ENCODE measurements around the gene XYLT1.

XYLT1 gene

DNA sequence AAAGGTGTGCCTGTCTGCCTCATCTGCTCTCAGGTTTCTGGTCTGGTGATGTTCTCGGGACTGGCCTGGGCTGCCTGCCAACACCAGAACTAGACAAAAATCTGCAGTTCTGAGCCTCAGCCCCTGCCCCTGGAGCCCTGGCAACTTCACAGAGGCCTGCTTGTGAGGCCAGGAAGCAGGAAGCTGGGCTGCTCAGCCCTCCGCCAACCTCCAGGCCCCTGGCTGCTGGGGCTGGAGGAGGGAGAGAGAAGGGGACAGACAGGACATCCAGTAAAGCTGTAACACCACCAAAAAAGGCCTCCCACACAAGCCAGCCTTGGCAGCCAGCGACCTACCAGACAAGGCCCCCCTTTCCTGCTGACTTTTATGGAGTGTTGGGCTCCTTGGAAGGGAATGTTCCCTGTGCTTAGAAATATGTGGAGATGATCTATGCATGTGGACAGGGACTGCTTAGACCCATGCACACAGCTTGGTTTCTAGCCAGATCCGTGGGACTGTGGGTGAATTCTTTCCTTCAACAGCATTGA is 157.6 kb downstream of the XYLT1 start:
- DNase-seq: no peak
- H3K27ac ChIP-seq (ENCODE audit: low read depth, low read length): no peak overlapping the region
- H2AK5ac ChIP-seq (ENCODE audit: low read length): no peak overlapping the region
- no peak overlapping the region for H3K4ac ChIP-seq (ENCODE audit: low read depth, low read length)
- H4K5ac ChIP-seq (ENCODE audit: low read length): no peak overlapping the region
- no peak overlapping the region for H3K9ac ChIP-seq (ENCODE audit: low read length)
- H4K8ac ChIP-seq (ENCODE audit: low read depth, low read length): no peak overlapping the region
- no peaks in the 10 kb centered on the region for H3K79me2 ChIP-seq (ENCODE audit: control insufficient read depth, insufficient read depth, low read length)
- no peaks in the 10 kb centered on the region for H3K4me1 ChIP-seq (ENCODE audit: control insufficient read depth, low read depth, low read length)
- H3K4me3 ChIP-seq (ENCODE audit: low read length): no peak overlapping the region
- no peak overlapping the region for H3K56ac ChIP-seq (ENCODE audit: low read length)
- H3K36me3 ChIP-seq (ENCODE audit: control insufficient read depth, insufficient read depth, low read length): no peaks in the 10 kb centered on the region
- H2BK120ac ChIP-seq (ENCODE audit: low read depth, low read length): no peak overlapping the region
- WGBS (ENCODE audit: extremely low coverage, insufficient coverage, low lambda C conversion rate): no CpG with 5 or more reads among the region's 4 CpGs
- H2BK5ac ChIP-seq (ENCODE audit: low read length): no peak overlapping the region
- H3K23ac ChIP-seq (ENCODE audit: low read length): peak overlapping the region; percentile 35
- H3K79me1 ChIP-seq (ENCODE audit: low read length): peaks cover 3% of the 10 kb centered on the region
- no peak overlapping the region for H3K4me2 ChIP-seq (ENCODE audit: low read length)
- no peaks in the 10 kb centered on the region for H3K27me3 ChIP-seq (ENCODE audit: insufficient read depth, low read length, poor library complexity)
- H2BK15ac ChIP-seq (replicated peaks; ENCODE audit: low read depth): no peak overlapping the region
- H3K18ac ChIP-seq (ENCODE audit: low read length): no peak overlapping the region

DNA sequence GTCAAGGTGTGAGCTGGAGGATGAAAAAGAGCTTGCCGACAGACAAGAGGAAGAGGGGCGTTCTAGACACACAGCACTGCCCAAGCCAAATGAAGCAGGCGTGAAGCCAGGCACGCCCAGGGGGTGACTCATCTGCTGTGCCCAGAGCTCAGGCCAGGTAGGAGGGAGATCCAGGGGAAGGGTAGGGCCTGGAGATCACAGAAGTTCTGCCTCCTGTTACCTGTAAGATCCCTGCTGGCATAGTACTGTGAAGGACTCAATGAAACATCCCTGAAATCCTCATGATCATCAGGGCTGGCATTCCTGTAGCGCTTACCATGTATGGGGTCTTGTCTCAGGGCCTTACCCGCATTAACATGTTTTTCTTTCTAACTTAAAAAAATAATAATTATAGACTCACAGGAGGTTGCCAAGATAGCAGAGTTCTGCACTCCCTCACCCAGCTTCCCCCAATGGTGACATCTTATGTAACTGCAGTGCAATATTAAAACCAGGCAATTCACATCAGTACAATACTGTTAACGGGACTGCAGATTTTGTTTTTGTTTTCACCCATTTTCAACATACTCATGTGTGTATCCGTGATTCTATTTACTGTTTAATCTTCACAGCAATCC is 158.6 kb downstream of the XYLT1 start:
- Histone ChIP-seq H3K27ac (ENCODE audit: low read depth, low read length) (no peak overlapping the region), H3K4me1 (ENCODE audit: control insufficient read depth, low read depth, low read length) (no peaks in the 10 kb centered on the region), H2BK120ac (ENCODE audit: low read depth, low read length) (no peak overlapping the region), H4K8ac (ENCODE audit: low read depth, low read length) (no peak overlapping the region), H4K5ac (ENCODE audit: low read length) (no peak overlapping the region), H3K4ac (ENCODE audit: low read depth, low read length) (no peak overlapping the region), H3K4me3 (ENCODE audit: low read length) (no peak overlapping the region), H3K79me1 (ENCODE audit: low read length) (peaks cover 3% of the 10 kb centered on the region), H3K18ac (ENCODE audit: low read length) (no peak overlapping the region), H3K9ac (ENCODE audit: low read length) (no peak overlapping the region), H3K27me3 (ENCODE audit: insufficient read depth, low read length, poor library complexity) (no peaks in the 10 kb centered on the region), H2BK5ac (ENCODE audit: low read length) (no peak overlapping the region), H3K23ac (ENCODE audit: low read length) (no peak overlapping the region), H2AK5ac (ENCODE audit: low read length) (no peak overlapping the region), H3K79me2 (ENCODE audit: control insufficient read depth, insufficient read depth, low read length) (no peaks in the 10 kb centered on the region), H3K36me3 (ENCODE audit: control insufficient read depth, insufficient read depth, low read length) (no peaks in the 10 kb centered on the region), H3K56ac (ENCODE audit: low read length) (no peak overlapping the region), H3K4me2 (ENCODE audit: low read length) (no peak overlapping the region), H2BK15ac (replicated peaks; ENCODE audit: low read depth) (no peak overlapping the region)
- no CpG with 5 or more reads among the region's 8 CpGs for WGBS (ENCODE audit: extremely low coverage, insufficient coverage, low lambda C conversion rate)
- no peak for DNase-seq

DNA sequence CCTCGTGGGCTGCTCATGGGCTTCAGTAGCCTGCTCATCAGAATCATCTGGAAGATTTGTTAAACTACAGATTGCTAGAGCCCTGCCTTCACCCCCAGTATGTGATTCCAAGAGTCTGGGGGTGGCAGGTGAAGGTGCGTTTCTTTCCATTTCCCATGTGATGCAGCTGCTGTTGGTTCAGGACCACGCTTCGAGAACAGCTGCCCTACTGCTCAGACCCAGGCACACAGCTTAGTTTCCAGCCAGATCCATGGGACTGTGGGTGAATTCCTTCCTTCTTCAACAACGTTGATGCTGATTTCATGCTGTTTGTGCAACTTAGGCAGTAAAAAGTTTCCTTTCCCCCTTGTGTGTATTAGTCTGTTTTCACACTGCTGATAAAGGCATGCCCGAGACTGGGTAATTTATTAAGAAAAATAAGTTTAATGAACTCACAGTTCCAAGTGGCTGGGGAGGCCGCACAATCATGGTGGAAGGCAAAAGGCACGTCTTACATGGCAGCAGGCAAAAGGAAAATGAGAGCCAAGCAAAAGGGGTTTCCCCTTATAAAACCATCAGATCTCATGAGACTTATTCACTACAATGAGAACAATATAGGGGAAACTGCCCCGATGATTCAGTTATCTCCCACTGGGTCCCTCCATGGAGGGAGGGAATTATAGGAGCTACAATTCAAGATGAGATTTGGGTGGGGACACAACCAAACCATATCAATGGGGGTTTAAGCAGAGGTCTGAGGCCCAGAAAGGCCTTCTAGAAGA is 159.2 kb downstream of the XYLT1 start:
- Histone ChIP-seq H2BK120ac (ENCODE audit: low read depth, low read length) (no peak overlapping the region), H4K5ac (ENCODE audit: low read length) (no peak overlapping the region), H3K27ac (ENCODE audit: low read depth, low read length) (no peak overlapping the region), H3K56ac (ENCODE audit: low read length) (no peak overlapping the region), H3K79me1 (ENCODE audit: low read length) (peaks cover 3% of the 10 kb centered on the region), H3K27me3 (ENCODE audit: insufficient read depth, low read length, poor library complexity) (no peaks in the 10 kb centered on the region), H3K36me3 (ENCODE audit: control insufficient read depth, insufficient read depth, low read length) (no peaks in the 10 kb centered on the region), H3K4me3 (ENCODE audit: low read length) (no peak overlapping the region), H3K4me1 (ENCODE audit: control insufficient read depth, low read depth, low read length) (no peaks in the 10 kb centered on the region), H2AK5ac (ENCODE audit: low read length) (no peak overlapping the region), H3K4ac (ENCODE audit: low read depth, low read length) (no peak overlapping the region), H2BK15ac (replicated peaks; ENCODE audit: low read depth) (no peak overlapping the region), H2BK5ac (ENCODE audit: low read length) (no peak overlapping the region), H3K18ac (ENCODE audit: low read length) (no peak overlapping the region), H3K9ac (ENCODE audit: low read length) (no peak overlapping the region), H3K23ac (ENCODE audit: low read length) (no peak overlapping the region), H3K4me2 (ENCODE audit: low read length) (no peak overlapping the region), H3K79me2 (ENCODE audit: control insufficient read depth, insufficient read depth, low read length) (no peaks in the 10 kb centered on the region), H4K8ac (ENCODE audit: low read depth, low read length) (no peak overlapping the region)
- WGBS (ENCODE audit: extremely low coverage, insufficient coverage, low lambda C conversion rate): no CpG with 5 or more reads among the region's 9 CpGs
- DNase-seq: no peak

DNA sequence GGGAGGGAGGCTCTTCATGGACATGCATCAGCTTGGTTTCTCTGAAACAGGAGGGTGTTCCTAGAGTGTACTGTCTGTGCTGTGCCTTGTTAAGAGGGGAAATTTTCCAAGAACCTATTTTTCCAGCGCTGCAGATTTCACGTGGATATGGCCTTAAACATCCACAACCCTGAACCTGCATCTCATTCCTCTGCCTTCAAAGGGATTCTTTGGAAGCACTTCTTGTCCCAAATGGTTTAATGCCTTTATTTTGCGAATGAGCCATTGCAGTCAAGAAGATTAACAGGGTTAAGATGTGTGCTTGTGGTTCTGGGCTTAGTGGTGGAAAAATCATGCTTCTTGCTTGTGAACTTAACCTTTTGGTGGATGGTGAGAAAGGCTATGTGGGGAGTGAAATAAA is 161.2 kb downstream of the XYLT1 start:
- H2BK120ac ChIP-seq (ENCODE audit: low read depth, low read length): no peak overlapping the region
- no peak overlapping the region for H3K4me2 ChIP-seq (ENCODE audit: low read length)
- H4K5ac ChIP-seq (ENCODE audit: low read length): no peak overlapping the region
- WGBS (ENCODE audit: extremely low coverage, insufficient coverage, low lambda C conversion rate): no CpG with 5 or more reads among the region's 3 CpGs
- no peak overlapping the region for H2BK15ac ChIP-seq (replicated peaks; ENCODE audit: low read depth)
- H3K4me3 ChIP-seq (ENCODE audit: low read length): no peak overlapping the region
- no peak for DNase-seq
- H2BK5ac ChIP-seq (ENCODE audit: low read length): no peak overlapping the region
- no peak overlapping the region for H2AK5ac ChIP-seq (ENCODE audit: low read length)
- H3K4ac ChIP-seq (ENCODE audit: low read depth, low read length): no peak overlapping the region
- no peak overlapping the region for H3K27ac ChIP-seq (ENCODE audit: low read depth, low read length)
- no peak overlapping the region for H4K8ac ChIP-seq (ENCODE audit: low read depth, low read length)
- no peak overlapping the region for H3K23ac ChIP-seq (ENCODE audit: low read length)
- H3K4me1 ChIP-seq (ENCODE audit: control insufficient read depth, low read depth, low read length): no peaks in the 10 kb centered on the region
- no peak overlapping the region for H3K56ac ChIP-seq (ENCODE audit: low read length)
- no peaks in the 10 kb centered on the region for H3K27me3 ChIP-seq (ENCODE audit: insufficient read depth, low read length, poor library complexity)
- no peaks in the 10 kb centered on the region for H3K36me3 ChIP-seq (ENCODE audit: control insufficient read depth, insufficient read depth, low read length)
- no peak overlapping the region for H3K9ac ChIP-seq (ENCODE audit: low read length)
- peaks cover 1% of the 10 kb centered on the region for H3K79me1 ChIP-seq (ENCODE audit: low read length)
- H3K79me2 ChIP-seq (ENCODE audit: control insufficient read depth, insufficient read depth, low read length): no peaks in the 10 kb centered on the region
- H3K18ac ChIP-seq (ENCODE audit: low read length): no peak overlapping the region

DNA sequence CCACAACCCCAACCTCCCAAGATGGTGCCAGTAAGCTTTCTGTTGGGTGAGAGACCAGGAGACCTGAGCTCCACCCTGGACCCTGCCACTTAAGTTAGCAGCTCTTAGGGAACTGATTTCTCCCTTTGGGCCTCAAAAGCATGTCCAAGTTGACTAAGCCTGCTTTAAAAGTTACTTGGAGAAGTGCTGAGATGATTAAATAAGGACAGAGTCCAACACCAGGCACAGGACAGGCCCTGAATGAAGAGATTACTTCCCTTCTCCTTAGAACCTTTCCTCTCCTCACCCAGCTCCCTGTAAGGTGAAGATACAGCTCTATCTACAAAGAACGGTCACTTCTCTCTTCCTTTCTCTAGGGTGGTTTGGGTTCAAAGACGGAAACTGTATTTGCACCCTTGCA is 162.6 kb downstream of the XYLT1 start:
- no peak overlapping the region for H3K56ac ChIP-seq (ENCODE audit: low read length)
- no peak overlapping the region for H3K27ac ChIP-seq (ENCODE audit: low read depth, low read length)
- WGBS (ENCODE audit: extremely low coverage, insufficient coverage, low lambda C conversion rate): no CpG with 5 or more reads among the region's 2 CpGs
- no peak overlapping the region for H2AK5ac ChIP-seq (ENCODE audit: low read length)
- DNase-seq: no peak
- H3K4me2 ChIP-seq (ENCODE audit: low read length): no peak overlapping the region
- H3K23ac ChIP-seq (ENCODE audit: low read length): no peak overlapping the region
- no peak overlapping the region for H4K8ac ChIP-seq (ENCODE audit: low read depth, low read length)
- H2BK15ac ChIP-seq (replicated peaks; ENCODE audit: low read depth): no peak overlapping the region
- H3K18ac ChIP-seq (ENCODE audit: low read length): no peak overlapping the region
- no peak overlapping the region for H4K5ac ChIP-seq (ENCODE audit: low read length)
- no peak overlapping the region for H2BK120ac ChIP-seq (ENCODE audit: low read depth, low read length)
- no peaks in the 10 kb centered on the region for H3K4me1 ChIP-seq (ENCODE audit: control insufficient read depth, low read depth, low read length)
- H3K9ac ChIP-seq (ENCODE audit: low read length): no peak overlapping the region
- peaks cover 1% of the 10 kb centered on the region for H3K79me1 ChIP-seq (ENCODE audit: low read length)
- no peak overlapping the region for H3K4ac ChIP-seq (ENCODE audit: low read depth, low read length)
- no peak overlapping the region for H3K4me3 ChIP-seq (ENCODE audit: low read length)
- no peaks in the 10 kb centered on the region for H3K36me3 ChIP-seq (ENCODE audit: control insufficient read depth, insufficient read depth, low read length)
- no peak overlapping the region for H2BK5ac ChIP-seq (ENCODE audit: low read length)
- no peaks in the 10 kb centered on the region for H3K27me3 ChIP-seq (ENCODE audit: insufficient read depth, low read length, poor library complexity)
- no peaks in the 10 kb centered on the region for H3K79me2 ChIP-seq (ENCODE audit: control insufficient read depth, insufficient read depth, low read length)
